HEK293 (cell line): ENCODE data around the gene NEK2.
A peak's percentile ranks its signal among the peaks of the same experiment; 100 is the strongest.

Experiments
- BCL11A ChIP-seq: fragments of 450-650 bp; formaldehyde crosslinking; IDR thresholded peaks from 2 replicates; pipeline ENCODE4 v1.5.1; 2016; ENCODE audit warnings: low read depth, missing biosample characterization, missing genetic modification characterization
- BCL11B ChIP-seq: fragments of 450-650 bp; formaldehyde crosslinking; IDR thresholded peaks from 2 replicates; pipeline ENCODE4 v1.5.1; 2016; ENCODE audit warnings: low read depth, missing biosample characterization, missing genetic modification characterization
- HOXA7 ChIP-seq: sonication (generic); formaldehyde crosslinking; IDR thresholded peaks from 2 replicates; pipeline ENCODE4 v1.8.1; 2022; ENCODE audit warnings: missing genetic modification reagents, borderline replicate concordance
- KLF9 ChIP-seq: fragments of 450-650 bp; formaldehyde crosslinking; IDR thresholded peaks from 2 replicates; pipeline ENCODE4 v1.5.1; 2016; ENCODE audit warnings: missing biosample characterization, missing genetic modification characterization, low read depth
- ZBTB20 ChIP-seq: fragments of 450-650 bp; formaldehyde crosslinking; IDR thresholded peaks from 2 replicates; pipeline ENCODE4 v1.5.1; 2016; ENCODE audit warnings: missing biosample characterization, missing genetic modification characterization
- ZBTB21 ChIP-seq: fragments of 450-650 bp; formaldehyde crosslinking; IDR thresholded peaks from 2 replicates; pipeline ENCODE4 v1.5.1; 2017; ENCODE audit warnings: missing biosample characterization, missing genetic modification characterization
- ZFHX2 ChIP-seq: fragments of 450-650 bp; formaldehyde crosslinking; conservative IDR thresholded peaks from 2 replicates; pipeline ENCODE4 v1.5.1; 2016; ENCODE audit warnings: missing biosample characterization, missing genetic modification characterization
- ZFP37 ChIP-seq: fragments of 450-650 bp; formaldehyde crosslinking; IDR thresholded peaks from 2 replicates; pipeline ENCODE4 v1.5.1; 2016; ENCODE audit warnings: missing biosample characterization, missing genetic modification characterization
- ZNF133 ChIP-seq: fragments of 450-650 bp; formaldehyde crosslinking; IDR thresholded peaks from 2 replicates; pipeline ENCODE4 v1.5.1; 2016; ENCODE audit warnings: missing biosample characterization, missing genetic modification characterization
- ZNF221 ChIP-seq: fragments of 450-650 bp; formaldehyde crosslinking; IDR thresholded peaks from 2 replicates; pipeline ENCODE4 v1.5.1; 2017; ENCODE audit warnings: missing biosample characterization, missing genetic modification characterization, borderline replicate concordance
- ZNF274 ChIP-seq, 2 experiments: fragments of 200-500 bp in 1 of 2; fragments of 450-650 bp in 1 of 2; sonication (Bioruptor generic) in 1 of 2; formaldehyde crosslinking in 1 of 2; IDR thresholded peaks; 2 replicates each; pipeline versions ENCODE4 v1.5.1 to v1.6.1; 2014 to 2016; ENCODE audit warnings: borderline replicate concordance in 1 of 2, inconsistent platforms in 1 of 2, low read length in 1 of 2, missing biosample characterization in 1 of 2, missing genetic modification characterization in 1 of 2
- ZNF792 ChIP-seq: fragments of 450-650 bp; formaldehyde crosslinking; IDR thresholded peaks from 2 replicates; pipeline ENCODE4 v1.5.1; 2016; ENCODE audit warnings: missing biosample characterization, missing genetic modification characterization
- ZSCAN30 ChIP-seq: fragments of 450-650 bp; IDR thresholded peaks from 2 replicates; pipeline ENCODE4 v1.5.1; 2018; ENCODE audit warnings: missing biosample characterization, mild to moderate bottlenecking, missing genetic modification characterization, moderate library complexity
- TF ChIP-seq, protein P1 (sequence below): fragments of 450-650 bp; formaldehyde crosslinking; IDR thresholded peaks from 2 replicates; pipeline ENCODE4 v1.5.1; 2017; ENCODE audit warnings: missing biosample characterization, missing genetic modification characterization
- TF ChIP-seq, protein P2 (sequence below): fragments of 450-650 bp; formaldehyde crosslinking; IDR thresholded peaks from 2 replicates; pipeline ENCODE4 v1.5.1; 2017; ENCODE audit warnings: missing biosample characterization, missing genetic modification characterization
- TF ChIP-seq, protein P3 (sequence below): fragments of 450-650 bp; formaldehyde crosslinking; IDR thresholded peaks from 2 replicates; pipeline ENCODE4 v1.5.1; 2016; ENCODE audit warnings: missing biosample characterization, missing genetic modification characterization
- TF ChIP-seq, protein P4 (sequence below): fragments of 450-650 bp; formaldehyde crosslinking; IDR thresholded peaks from 2 replicates; pipeline ENCODE4 v1.5.1; 2016; ENCODE audit warnings: missing biosample characterization, missing genetic modification characterization
- TF ChIP-seq, protein P5 (sequence below): fragments of 450-650 bp; formaldehyde crosslinking; IDR thresholded peaks from 2 replicates; pipeline ENCODE4 v1.5.1; 2016; ENCODE audit warnings: missing biosample characterization, missing genetic modification characterization, borderline replicate concordance
- TF ChIP-seq, protein P6 (sequence below): fragments of 450-650 bp; formaldehyde crosslinking; IDR thresholded peaks from 2 replicates; pipeline ENCODE4 v1.5.1; 2016; ENCODE audit warnings: missing biosample characterization, missing genetic modification characterization

NEK2 gene

DNA sequence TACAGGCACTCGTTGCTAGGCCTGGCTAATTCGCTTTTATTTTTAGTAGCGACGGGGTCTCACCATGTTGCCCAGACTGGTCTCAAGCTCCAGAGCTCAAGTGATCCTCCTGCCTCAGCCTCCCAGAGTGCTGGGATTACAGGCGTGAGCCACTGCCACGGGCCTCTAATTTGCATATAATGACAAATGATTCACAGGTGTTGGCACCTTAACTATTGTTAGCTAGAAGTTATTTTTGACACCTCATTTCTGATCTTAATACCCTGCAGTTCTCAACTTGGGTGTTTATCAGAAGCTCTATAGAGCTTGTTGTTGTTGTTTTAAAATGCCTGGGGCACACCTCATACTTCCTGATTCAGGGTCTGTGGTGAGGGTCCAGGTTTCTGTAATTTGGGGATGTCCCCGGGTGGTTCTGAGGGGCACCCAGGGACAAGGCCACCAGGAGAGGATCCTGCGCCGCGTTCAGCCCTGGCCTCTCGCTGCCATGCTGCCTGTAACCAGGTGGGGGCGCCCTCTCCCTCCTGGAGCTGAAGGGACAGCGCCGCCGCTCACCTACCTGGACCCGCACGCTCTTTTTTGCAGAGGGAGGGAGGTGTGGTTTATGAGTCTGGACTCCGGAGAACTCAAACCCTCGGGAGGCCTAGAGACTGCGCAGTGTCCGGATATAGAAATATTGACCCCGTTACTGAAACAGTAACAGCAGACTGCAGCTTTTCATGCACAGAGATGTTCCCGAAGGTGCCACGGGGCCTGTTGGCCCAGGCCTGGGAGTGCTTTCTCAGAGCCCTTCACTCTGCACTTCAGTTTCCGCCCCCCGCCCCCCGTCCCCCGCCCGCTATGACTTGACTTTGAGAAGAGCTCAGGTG is 23.0 kb upstream of the NEK2 start (continued):
- TF ChIP-seq, protein P1, sequence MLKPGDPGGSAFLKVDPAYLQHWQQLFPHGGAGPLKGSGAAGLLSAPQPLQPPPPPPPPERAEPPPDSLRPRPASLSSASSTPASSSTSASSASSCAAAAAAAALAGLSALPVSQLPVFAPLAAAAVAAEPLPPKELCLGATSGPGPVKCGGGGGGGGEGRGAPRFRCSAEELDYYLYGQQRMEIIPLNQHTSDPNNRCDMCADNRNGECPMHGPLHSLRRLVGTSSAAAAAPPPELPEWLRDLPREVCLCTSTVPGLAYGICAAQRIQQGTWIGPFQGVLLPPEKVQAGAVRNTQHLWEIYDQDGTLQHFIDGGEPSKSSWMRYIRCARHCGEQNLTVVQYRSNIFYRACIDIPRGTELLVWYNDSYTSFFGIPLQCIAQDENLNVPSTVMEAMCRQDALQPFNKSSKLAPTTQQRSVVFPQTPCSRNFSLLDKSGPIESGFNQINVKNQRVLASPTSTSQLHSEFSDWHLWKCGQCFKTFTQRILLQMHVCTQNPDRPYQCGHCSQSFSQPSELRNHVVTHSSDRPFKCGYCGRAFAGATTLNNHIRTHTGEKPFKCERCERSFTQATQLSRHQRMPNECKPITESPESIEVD (tag by site-specific recombination): no peak
- TF ChIP-seq, protein P2, sequence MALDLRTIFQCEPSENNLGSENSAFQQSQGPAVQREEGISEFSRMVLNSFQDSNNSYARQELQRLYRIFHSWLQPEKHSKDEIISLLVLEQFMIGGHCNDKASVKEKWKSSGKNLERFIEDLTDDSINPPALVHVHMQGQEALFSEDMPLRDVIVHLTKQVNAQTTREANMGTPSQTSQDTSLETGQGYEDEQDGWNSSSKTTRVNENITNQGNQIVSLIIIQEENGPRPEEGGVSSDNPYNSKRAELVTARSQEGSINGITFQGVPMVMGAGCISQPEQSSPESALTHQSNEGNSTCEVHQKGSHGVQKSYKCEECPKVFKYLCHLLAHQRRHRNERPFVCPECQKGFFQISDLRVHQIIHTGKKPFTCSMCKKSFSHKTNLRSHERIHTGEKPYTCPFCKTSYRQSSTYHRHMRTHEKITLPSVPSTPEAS: no peak
- no peak for TF ChIP-seq ZNF792 (tag by site-specific recombination)
- TF ChIP-seq KLF9 (tag by site-specific recombination): peak; percentile 56; the same call in 1 of the 2 replicates
- TF ChIP-seq, protein P3, sequence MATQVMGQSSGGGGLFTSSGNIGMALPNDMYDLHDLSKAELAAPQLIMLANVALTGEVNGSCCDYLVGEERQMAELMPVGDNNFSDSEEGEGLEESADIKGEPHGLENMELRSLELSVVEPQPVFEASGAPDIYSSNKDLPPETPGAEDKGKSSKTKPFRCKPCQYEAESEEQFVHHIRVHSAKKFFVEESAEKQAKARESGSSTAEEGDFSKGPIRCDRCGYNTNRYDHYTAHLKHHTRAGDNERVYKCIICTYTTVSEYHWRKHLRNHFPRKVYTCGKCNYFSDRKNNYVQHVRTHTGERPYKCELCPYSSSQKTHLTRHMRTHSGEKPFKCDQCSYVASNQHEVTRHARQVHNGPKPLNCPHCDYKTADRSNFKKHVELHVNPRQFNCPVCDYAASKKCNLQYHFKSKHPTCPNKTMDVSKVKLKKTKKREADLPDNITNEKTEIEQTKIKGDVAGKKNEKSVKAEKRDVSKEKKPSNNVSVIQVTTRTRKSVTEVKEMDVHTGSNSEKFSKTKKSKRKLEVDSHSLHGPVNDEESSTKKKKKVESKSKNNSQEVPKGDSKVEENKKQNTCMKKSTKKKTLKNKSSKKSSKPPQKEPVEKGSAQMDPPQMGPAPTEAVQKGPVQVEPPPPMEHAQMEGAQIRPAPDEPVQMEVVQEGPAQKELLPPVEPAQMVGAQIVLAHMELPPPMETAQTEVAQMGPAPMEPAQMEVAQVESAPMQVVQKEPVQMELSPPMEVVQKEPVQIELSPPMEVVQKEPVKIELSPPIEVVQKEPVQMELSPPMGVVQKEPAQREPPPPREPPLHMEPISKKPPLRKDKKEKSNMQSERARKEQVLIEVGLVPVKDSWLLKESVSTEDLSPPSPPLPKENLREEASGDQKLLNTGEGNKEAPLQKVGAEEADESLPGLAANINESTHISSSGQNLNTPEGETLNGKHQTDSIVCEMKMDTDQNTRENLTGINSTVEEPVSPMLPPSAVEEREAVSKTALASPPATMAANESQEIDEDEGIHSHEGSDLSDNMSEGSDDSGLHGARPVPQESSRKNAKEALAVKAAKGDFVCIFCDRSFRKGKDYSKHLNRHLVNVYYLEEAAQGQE (tag by site-specific recombination): peak; percentile 63; the same call in 1 of the 2 replicates
- no peak for TF ChIP-seq ZNF133 (tag by site-specific recombination)
- TF ChIP-seq ZBTB21 (tag by site-specific recombination): no peak
- TF ChIP-seq, protein P4, sequence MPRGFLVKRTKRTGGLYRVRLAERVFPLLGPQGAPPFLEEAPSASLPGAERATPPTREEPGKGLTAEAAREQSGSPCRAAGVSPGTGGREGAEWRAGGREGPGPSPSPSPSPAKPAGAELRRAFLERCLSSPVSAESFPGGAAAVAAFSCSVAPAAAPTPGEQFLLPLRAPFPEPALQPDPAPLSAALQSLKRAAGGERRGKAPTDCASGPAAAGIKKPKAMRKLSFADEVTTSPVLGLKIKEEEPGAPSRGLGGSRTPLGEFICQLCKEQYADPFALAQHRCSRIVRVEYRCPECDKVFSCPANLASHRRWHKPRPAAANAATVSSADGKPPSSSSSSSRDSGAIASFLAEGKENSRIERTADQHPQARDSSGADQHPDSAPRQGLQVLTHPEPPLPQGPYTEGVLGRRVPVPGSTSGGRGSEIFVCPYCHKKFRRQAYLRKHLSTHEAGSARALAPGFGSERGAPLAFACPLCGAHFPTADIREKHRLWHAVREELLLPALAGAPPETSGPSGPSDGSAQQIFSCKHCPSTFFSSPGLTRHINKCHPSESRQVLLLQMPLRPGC (tag by site-specific recombination): no peak
- TF ChIP-seq ZNF221: no peak
- TF ChIP-seq, protein P5, sequence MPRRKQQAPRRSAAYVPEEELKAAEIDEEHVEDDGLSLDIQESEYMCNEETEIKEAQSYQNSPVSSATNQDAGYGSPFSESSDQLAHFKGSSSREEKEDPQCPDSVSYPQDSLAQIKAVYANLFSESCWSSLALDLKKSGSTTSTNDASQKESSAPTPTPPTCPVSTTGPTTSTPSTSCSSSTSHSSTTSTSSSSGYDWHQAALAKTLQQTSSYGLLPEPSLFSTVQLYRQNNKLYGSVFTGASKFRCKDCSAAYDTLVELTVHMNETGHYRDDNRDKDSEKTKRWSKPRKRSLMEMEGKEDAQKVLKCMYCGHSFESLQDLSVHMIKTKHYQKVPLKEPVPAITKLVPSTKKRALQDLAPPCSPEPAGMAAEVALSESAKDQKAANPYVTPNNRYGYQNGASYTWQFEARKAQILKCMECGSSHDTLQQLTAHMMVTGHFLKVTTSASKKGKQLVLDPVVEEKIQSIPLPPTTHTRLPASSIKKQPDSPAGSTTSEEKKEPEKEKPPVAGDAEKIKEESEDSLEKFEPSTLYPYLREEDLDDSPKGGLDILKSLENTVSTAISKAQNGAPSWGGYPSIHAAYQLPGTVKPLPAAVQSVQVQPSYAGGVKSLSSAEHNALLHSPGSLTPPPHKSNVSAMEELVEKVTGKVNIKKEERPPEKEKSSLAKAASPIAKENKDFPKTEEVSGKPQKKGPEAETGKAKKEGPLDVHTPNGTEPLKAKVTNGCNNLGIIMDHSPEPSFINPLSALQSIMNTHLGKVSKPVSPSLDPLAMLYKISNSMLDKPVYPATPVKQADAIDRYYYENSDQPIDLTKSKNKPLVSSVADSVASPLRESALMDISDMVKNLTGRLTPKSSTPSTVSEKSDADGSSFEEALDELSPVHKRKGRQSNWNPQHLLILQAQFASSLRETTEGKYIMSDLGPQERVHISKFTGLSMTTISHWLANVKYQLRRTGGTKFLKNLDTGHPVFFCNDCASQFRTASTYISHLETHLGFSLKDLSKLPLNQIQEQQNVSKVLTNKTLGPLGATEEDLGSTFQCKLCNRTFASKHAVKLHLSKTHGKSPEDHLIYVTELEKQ (tag by site-specific recombination): no peak
- no peak for TF ChIP-seq ZNF274 (IDR thresholded peaks at IDR 0.05; ENCODE audit: low read length)
- no peak for TF ChIP-seq ZNF274 (tag by site-specific recombination; IDR thresholded peaks at IDR 0.05; ENCODE audit: borderline replicate concordance)
- TF ChIP-seq ZSCAN30 (tag by site-specific recombination): 0 out of 2 replicates have a peak, but pooled peaks have one; percentile 57
- TF ChIP-seq ZFHX2 (tag by site-specific recombination): no peak
- no peak for TF ChIP-seq HOXA7 (CRISPR knock-in tag)
- no peak for TF ChIP-seq BCL11A (tag by site-specific recombination)
- TF ChIP-seq ZBTB20 (tag by site-specific recombination): no peak
- TF ChIP-seq ZFP37: 0 out of 2 replicates have a peak, but pooled peaks have one; percentile 55
- no peak for TF ChIP-seq BCL11B (tag by site-specific recombination)
- TF ChIP-seq, protein P6, sequence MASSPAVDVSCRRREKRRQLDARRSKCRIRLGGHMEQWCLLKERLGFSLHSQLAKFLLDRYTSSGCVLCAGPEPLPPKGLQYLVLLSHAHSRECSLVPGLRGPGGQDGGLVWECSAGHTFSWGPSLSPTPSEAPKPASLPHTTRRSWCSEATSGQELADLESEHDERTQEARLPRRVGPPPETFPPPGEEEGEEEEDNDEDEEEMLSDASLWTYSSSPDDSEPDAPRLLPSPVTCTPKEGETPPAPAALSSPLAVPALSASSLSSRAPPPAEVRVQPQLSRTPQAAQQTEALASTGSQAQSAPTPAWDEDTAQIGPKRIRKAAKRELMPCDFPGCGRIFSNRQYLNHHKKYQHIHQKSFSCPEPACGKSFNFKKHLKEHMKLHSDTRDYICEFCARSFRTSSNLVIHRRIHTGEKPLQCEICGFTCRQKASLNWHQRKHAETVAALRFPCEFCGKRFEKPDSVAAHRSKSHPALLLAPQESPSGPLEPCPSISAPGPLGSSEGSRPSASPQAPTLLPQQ (tag by site-specific recombination): peak; percentile 39; the same call in 1 of the 2 replicates
